WERI-Rb-1 (cell line): ENCODE results near the gene NDUFB1.
A peak's percentile ranks its signal among the peaks of the same experiment; 100 is the strongest.

Experiments
- DNase-seq: peaks from one replicate; pipeline ENCODE4 v3.0.0-alpha.2; 2020
- H3K27ac ChIP-seq: fragments of 250-450 bp; sonication (Bioruptor Pico); 2 replicates; pipeline ENCODE4 v1.5.1; 2020; ENCODE audit warnings: mild to moderate bottlenecking, moderate library complexity
- H3K27me3 ChIP-seq: fragments of 250-450 bp; sonication (Bioruptor Pico); 2 replicates; pipeline ENCODE4 v1.5.1; 2021; ENCODE audit warnings: mild to moderate bottlenecking, low read depth, moderate library complexity; ENCODE audit not compliant: insufficient read depth, severe bottlenecking
- H3K36me3 ChIP-seq: fragments of 250-450 bp; sonication (Bioruptor Pico); 2 replicates; pipeline ENCODE4 v1.5.1; 2020; ENCODE audit warnings: mild to moderate bottlenecking, moderate library complexity
- H3K4me3 ChIP-seq: 2 replicates; pipeline ENCODE4 v1.5.1; 2011; ENCODE audit warnings: low read depth, mild to moderate bottlenecking, control low read depth, low read length
- H3K9me3 ChIP-seq: fragments of 250-450 bp; sonication (Bioruptor Pico); 2 replicates; pipeline ENCODE4 v1.5.1; 2021; ENCODE audit warnings: mild to moderate bottlenecking, moderate library complexity; ENCODE audit not compliant: severe bottlenecking
- TF ChIP-seq, protein P1 (sequence below): IDR thresholded peaks from 2 replicates; pipeline ENCODE4 v1.5.1; 2011; ENCODE audit warnings: low read depth, mild to moderate bottlenecking, control low read depth, inconsistent platforms, low read length

Gene NDUFB1

DNA sequence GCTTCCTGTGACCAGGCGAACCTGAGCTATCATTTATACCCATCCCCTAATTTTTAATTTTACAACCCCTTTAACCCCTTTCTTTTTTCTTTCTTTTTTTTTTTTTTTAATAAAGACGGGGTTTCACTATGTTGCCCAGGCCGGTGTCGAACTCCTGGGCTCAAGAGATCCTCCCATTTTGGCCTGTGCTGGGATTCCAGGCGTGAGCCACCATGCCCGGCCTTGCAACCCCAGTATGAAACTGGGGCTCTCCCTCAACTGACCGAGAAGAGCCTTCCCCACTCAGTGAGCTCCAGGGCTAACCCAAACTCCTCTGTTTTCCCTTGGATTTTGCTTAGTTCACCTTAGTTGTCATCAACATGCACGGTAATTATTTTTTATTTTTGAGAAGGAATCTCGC is 1.3 kb upstream of the NDUFB1 start:
- Histone ChIP-seq H3K27ac (peak overlapping the region; percentile 99), H3K4me3 (peak overlapping the region; percentile 99), H3K9me3 (no peaks in the 10 kb centered on the region), H3K27me3 (no peaks in the 10 kb centered on the region), H3K36me3 (peaks cover 46% of the 10 kb centered on the region)
- TF ChIP-seq, protein P1, sequence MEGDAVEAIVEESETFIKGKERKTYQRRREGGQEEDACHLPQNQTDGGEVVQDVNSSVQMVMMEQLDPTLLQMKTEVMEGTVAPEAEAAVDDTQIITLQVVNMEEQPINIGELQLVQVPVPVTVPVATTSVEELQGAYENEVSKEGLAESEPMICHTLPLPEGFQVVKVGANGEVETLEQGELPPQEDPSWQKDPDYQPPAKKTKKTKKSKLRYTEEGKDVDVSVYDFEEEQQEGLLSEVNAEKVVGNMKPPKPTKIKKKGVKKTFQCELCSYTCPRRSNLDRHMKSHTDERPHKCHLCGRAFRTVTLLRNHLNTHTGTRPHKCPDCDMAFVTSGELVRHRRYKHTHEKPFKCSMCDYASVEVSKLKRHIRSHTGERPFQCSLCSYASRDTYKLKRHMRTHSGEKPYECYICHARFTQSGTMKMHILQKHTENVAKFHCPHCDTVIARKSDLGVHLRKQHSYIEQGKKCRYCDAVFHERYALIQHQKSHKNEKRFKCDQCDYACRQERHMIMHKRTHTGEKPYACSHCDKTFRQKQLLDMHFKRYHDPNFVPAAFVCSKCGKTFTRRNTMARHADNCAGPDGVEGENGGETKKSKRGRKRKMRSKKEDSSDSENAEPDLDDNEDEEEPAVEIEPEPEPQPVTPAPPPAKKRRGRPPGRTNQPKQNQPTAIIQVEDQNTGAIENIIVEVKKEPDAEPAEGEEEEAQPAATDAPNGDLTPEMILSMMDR = no peak
- DNase-seq = no peak

DNA sequence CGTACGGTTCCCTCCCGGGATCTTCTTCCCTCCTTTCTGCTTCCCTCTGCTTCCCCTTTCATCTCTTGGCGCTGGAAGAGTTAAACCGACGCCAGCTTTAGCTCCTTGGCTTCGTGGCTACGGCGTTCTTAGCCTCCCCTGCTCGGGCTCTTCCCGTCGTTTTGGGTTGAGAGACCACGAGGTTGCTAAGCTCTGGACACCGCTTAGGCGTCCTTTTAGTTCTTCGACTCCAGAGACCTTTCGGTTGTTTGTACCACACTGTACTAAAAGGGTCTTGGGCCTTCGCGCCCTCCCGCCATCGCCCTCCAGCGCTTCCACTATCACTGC is 808 bp upstream of the NDUFB1 start:
- DNase-seq = peak; percentile 43
- H3K4me3 ChIP-seq = peak overlapping the region; percentile 99
- TF ChIP-seq, protein P1 = no peak
- H3K36me3 ChIP-seq = peaks cover 45% of the 10 kb centered on the region
- peak overlapping the region; percentile 99 for H3K27ac ChIP-seq
- no peaks in the 10 kb centered on the region for H3K27me3 ChIP-seq
- H3K9me3 ChIP-seq = no peaks in the 10 kb centered on the region

DNA sequence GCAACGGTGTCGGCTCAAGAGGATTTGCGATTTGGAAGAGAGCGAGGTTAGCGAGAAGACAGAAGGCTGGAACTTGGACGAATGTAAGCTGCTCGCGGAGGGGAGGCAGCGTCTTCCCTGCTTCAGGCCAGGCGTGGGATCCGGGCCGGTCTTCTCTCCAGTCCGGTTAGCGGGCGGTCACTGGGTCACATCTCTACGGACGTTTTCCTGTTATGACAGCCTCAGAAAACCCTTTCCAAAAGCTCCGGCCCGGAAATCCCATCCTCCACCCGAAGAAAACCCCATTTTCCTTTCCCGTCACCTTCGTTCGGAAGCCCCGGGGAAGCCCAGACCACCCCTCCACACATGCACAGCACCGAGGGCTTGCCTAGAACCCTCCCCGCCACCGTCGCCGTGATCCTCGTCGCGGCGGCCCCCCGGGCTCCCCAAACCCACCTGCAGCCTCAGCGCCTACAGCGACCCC is 268 bp downstream of the NDUFB1 start:
- Histone ChIP-seq H3K36me3 (peaks cover 49% of the 10 kb centered on the region), H3K27ac (peak overlapping the region; percentile 99), H3K27me3 (no peaks in the 10 kb centered on the region), H3K4me3 (peak overlapping the region; percentile 99), H3K9me3 (no peaks in the 10 kb centered on the region)
- no peak for DNase-seq
- TF ChIP-seq, protein P1 = no peak

DNA sequence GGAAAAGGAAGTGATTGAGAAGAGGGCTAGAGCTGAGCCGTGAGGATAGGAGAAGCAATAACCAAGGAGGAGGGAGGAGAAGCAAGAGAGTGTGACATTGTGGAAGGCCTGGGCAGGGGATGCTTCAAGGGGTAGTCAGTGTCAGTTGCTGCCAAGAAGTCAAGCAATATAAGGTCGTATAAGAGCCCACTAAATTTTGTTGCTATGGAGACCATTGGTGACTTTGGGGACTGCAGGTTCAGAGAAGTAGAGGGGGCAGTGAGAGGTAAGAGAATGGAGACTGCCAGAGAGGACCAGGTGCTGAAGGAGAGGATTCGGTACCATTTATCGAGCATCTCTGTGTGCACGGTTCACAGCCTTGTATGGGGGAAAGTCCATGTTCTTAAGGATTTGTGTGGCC is 12.0 kb downstream of the NDUFB1 start:
- H3K9me3 ChIP-seq = no peaks in the 10 kb centered on the region
- H3K27me3 ChIP-seq = no peaks in the 10 kb centered on the region
- no peak overlapping the region for H3K4me3 ChIP-seq
- DNase-seq = no peak
- peaks cover 3% of the 10 kb centered on the region; the same call in 1 of the 2 replicates for H3K36me3 ChIP-seq
- TF ChIP-seq, protein P1 = no peak
- no peak overlapping the region for H3K27ac ChIP-seq

DNA sequence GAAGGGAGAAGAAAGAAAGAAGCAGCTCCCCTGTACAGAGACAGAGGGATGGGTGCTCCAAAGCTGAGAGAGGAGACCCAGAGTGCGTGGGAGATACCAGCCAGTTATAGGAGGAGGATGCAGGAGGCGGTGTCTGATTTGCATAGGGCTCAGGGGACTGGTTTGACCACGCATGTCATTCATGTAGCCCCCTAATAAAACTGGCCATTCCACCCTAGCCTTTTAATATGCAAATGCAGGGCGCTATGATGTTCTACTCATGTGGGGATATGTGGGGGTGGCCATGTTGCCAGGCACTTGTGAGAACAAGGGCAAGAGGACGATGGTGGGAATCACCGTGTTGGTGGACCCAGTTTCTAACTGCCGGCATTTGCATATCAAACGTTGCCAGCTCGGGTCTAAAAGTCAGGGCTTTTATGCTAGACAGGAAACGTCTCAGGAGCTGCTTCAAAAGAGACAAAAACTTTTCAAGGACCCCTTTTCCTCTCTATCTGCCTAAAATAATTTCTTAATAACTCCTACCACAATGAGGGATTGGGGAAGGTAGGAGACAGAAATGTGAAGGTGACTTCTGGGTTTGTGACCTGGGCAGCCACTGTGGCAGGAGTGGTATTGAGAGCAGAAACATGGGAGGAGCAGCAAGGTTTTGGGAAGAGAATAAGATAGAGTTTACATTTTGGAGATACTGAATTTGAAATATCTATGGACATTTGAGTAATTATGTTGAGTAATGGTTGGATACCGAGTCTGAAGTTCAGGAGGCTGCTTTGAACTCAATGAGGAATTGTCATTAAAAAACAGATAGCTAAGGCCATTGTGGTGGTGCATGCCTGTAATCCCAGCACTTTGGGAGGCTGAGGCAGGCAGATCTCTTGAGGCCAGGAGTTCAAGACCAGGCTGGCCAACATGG is 12.9 kb downstream of the NDUFB1 start:
- Histone ChIP-seq H3K27me3 (no peaks in the 10 kb centered on the region), H3K9me3 (no peaks in the 10 kb centered on the region), H3K27ac (no peak overlapping the region), H3K36me3 (no peaks in the 10 kb centered on the region; the same call in 1 of the 2 replicates), H3K4me3 (no peak overlapping the region)
- no peak for DNase-seq
- TF ChIP-seq, protein P1 = no peak
